Measurements from ENCODE around the gene OR5J2.
"Not testable (repeated sequence)": the region's sequence is repeated elsewhere in the genome, so short reads cannot be mapped to it uniquely, and the experiment has no call there.

The OR5J2 gene

GRCh38 chr11:56176318-56176717, at the start of gene OR5J2:
TSS of gene OR5J2 (plus strand) at chr11:56176618. CDS start at chr11:56176618, 0 bp downstream.
- no peaks in the 10 kb centered on the region for H3K4me1 ChIP-seq (ENCODE audit: insufficient read depth, low read length)
- no peak within 1 kb of the TSS for H2AFZ ChIP-seq (ENCODE audit: low read depth, low read length)
- no peaks in the 10 kb centered on the region for H3K36me3 ChIP-seq (ENCODE audit: insufficient read depth, low read length)
- no peaks in the 10 kb centered on the region for H3K27me3 ChIP-seq (ENCODE audit: insufficient read depth, low read length)
- H3K9me3 ChIP-seq (ENCODE audit: low read length): no peaks in the 10 kb centered on the region
- H3K4me3 ChIP-seq (ENCODE audit: low read length): no peak within 1 kb of the TSS

GRCh38 chr11:56140151-56140661, 36.2 kb upstream of the OR5J2 start, which contains the start of gene OR8J3:
TSS of gene OR8J3 (minus strand) at chr11:56140201. CDS start at chr11:56137718, 2,483 bp downstream.
- H3K27me3 ChIP-seq (ENCODE audit: insufficient read depth, low read length): no peaks in the 10 kb centered on the region
- no peaks in the 10 kb centered on the region for H3K4me1 ChIP-seq (ENCODE audit: insufficient read depth, low read length)

GRCh38 chr11:56143681-56144080, 32.7 kb upstream of the OR5J2 start:
- not testable (repeated sequence) for H3K9me3 ChIP-seq (ENCODE audit: low read length); H3K4me3 ChIP-seq (ENCODE audit: low read length); H3K4me1 ChIP-seq (ENCODE audit: insufficient read depth, low read length); H3K36me3 ChIP-seq (ENCODE audit: insufficient read depth, low read length); H2AFZ ChIP-seq (ENCODE audit: low read depth, low read length); H3K27me3 ChIP-seq (ENCODE audit: insufficient read depth, low read length)

More at GRCh38 chr11:56140151-56140661, 36.2 kb upstream of the OR5J2 start, which contains the start of gene OR8J3:
- no peak within 1 kb of the TSS for H3K4me3 ChIP-seq (ENCODE audit: low read length)
- no peaks in the 10 kb centered on the region for H3K9me3 ChIP-seq (ENCODE audit: low read length)
- H2AFZ ChIP-seq (ENCODE audit: low read depth, low read length): no peak within 1 kb of the TSS
- no peaks in the 10 kb centered on the region for H3K36me3 ChIP-seq (ENCODE audit: insufficient read depth, low read length)

GRCh38 chr11:56151376-56151775, 25.0 kb upstream of the OR5J2 start:
- Histone ChIP-seq H3K27me3 (ENCODE audit: insufficient read depth, low read length) (no peaks in the 10 kb centered on the region), H3K4me3 (ENCODE audit: low read length) (no peak overlapping the region), H2AFZ (ENCODE audit: low read depth, low read length) (no peak overlapping the region), H3K9me3 (ENCODE audit: low read length) (no peaks in the 10 kb centered on the region), H3K4me1 (ENCODE audit: insufficient read depth, low read length) (no peaks in the 10 kb centered on the region), H3K36me3 (ENCODE audit: insufficient read depth, low read length) (no peaks in the 10 kb centered on the region)

- Histone ChIP-seq H2AFZ (ENCODE audit: low read depth, low read length) (no peak overlapping the region), H3K36me3 (ENCODE audit: insufficient read depth, low read length) (no peaks in the 10 kb centered on the region), H3K27me3 (ENCODE audit: insufficient read depth, low read length) (no peaks in the 10 kb centered on the region), H3K4me1 (ENCODE audit: insufficient read depth, low read length) (no peaks in the 10 kb centered on the region), H3K4me3 (ENCODE audit: low read length) (no peak overlapping the region), H3K9me3 (ENCODE audit: low read length) (no peaks in the 10 kb centered on the region)
Measured at GRCh38 chr11:56152333-56152732, 24.1 kb upstream of the OR5J2 start.

GRCh38 chr11:56160217-56160616, 16.2 kb upstream of the OR5J2 start, which contains the start of gene OR8K5:
TSS of gene OR8K5 (minus strand) at chr11:56160317. CDS start at chr11:56160317, 0 bp downstream.
- no peaks in the 10 kb centered on the region for H3K27me3 ChIP-seq (ENCODE audit: insufficient read depth, low read length)
- no peaks in the 10 kb centered on the region for H3K36me3 ChIP-seq (ENCODE audit: insufficient read depth, low read length)
- no peak within 1 kb of the TSS for H2AFZ ChIP-seq (ENCODE audit: low read depth, low read length)
- no peaks in the 10 kb centered on the region for H3K4me1 ChIP-seq (ENCODE audit: insufficient read depth, low read length)
- no peak within 1 kb of the TSS for H3K4me3 ChIP-seq (ENCODE audit: low read length)
- H3K9me3 ChIP-seq (ENCODE audit: low read length): no peaks in the 10 kb centered on the region

GRCh38 chr11:56163804-56164203, 12.6 kb upstream of the OR5J2 start:
- Histone ChIP-seq H3K4me1 (ENCODE audit: insufficient read depth, low read length) (no peaks in the 10 kb centered on the region), H3K36me3 (ENCODE audit: insufficient read depth, low read length) (no peaks in the 10 kb centered on the region)

GRCh38 chr11:56172256-56172830, 4.1 kb upstream of the OR5J2 start:
- no peaks in the 10 kb centered on the region for H3K4me1 ChIP-seq (ENCODE audit: insufficient read depth, low read length)
- no peak overlapping the region for H2AFZ ChIP-seq (ENCODE audit: low read depth, low read length)
- no peaks in the 10 kb centered on the region for H3K27me3 ChIP-seq (ENCODE audit: insufficient read depth, low read length)
- H3K36me3 ChIP-seq (ENCODE audit: insufficient read depth, low read length): no peaks in the 10 kb centered on the region
- no peak overlapping the region for H3K4me3 ChIP-seq (ENCODE audit: low read length)
- H3K9me3 ChIP-seq (ENCODE audit: low read length): no peaks in the 10 kb centered on the region

More at GRCh38 chr11:56163804-56164203, 12.6 kb upstream of the OR5J2 start:
- Histone ChIP-seq H3K4me3 (ENCODE audit: low read length) (no peak overlapping the region), H2AFZ (ENCODE audit: low read depth, low read length) (no peak overlapping the region), H3K9me3 (ENCODE audit: low read length) (no peaks in the 10 kb centered on the region), H3K27me3 (ENCODE audit: insufficient read depth, low read length) (no peaks in the 10 kb centered on the region)

- H3K27me3 ChIP-seq (ENCODE audit: insufficient read depth, low read length): no peaks in the 10 kb centered on the region
- no peaks in the 10 kb centered on the region for H3K9me3 ChIP-seq (ENCODE audit: low read length)
- H3K4me3 ChIP-seq (ENCODE audit: low read length): no peak overlapping the region
- no peaks in the 10 kb centered on the region for H3K4me1 ChIP-seq (ENCODE audit: insufficient read depth, low read length)
- no peak overlapping the region for H2AFZ ChIP-seq (ENCODE audit: low read depth, low read length)
- H3K36me3 ChIP-seq (ENCODE audit: insufficient read depth, low read length): no peaks in the 10 kb centered on the region
Measured at GRCh38 chr11:56183459-56183858, 7.0 kb downstream of the OR5J2 start.

- H3K4me1 ChIP-seq (ENCODE audit: insufficient read depth, low read length): no peaks in the 10 kb centered on the region
- no peaks in the 10 kb centered on the region for H3K9me3 ChIP-seq (ENCODE audit: low read length)
- H3K36me3 ChIP-seq (ENCODE audit: insufficient read depth, low read length): no peaks in the 10 kb centered on the region
- no peak overlapping the region for H2AFZ ChIP-seq (ENCODE audit: low read depth, low read length)
- no peak overlapping the region for H3K4me3 ChIP-seq (ENCODE audit: low read length)
- H3K27me3 ChIP-seq (ENCODE audit: insufficient read depth, low read length): no peaks in the 10 kb centered on the region
Measured at GRCh38 chr11:56188602-56189001, 12.2 kb downstream of the OR5J2 start.

GRCh38 chr11:56196705-56197104, 20.3 kb downstream of the OR5J2 start:
- Histone ChIP-seq H3K36me3 (ENCODE audit: insufficient read depth, low read length) (no peaks in the 10 kb centered on the region), H2AFZ (ENCODE audit: low read depth, low read length) (no peak overlapping the region), H3K27me3 (ENCODE audit: insufficient read depth, low read length) (no peaks in the 10 kb centered on the region), H3K4me3 (ENCODE audit: low read length) (no peak overlapping the region), H3K9me3 (ENCODE audit: low read length) (no peaks in the 10 kb centered on the region), H3K4me1 (ENCODE audit: insufficient read depth, low read length) (no peaks in the 10 kb centered on the region)

- H3K4me1 ChIP-seq (ENCODE audit: insufficient read depth, low read length): no peaks in the 10 kb centered on the region
- H3K36me3 ChIP-seq (ENCODE audit: insufficient read depth, low read length): no peaks in the 10 kb centered on the region
- H3K9me3 ChIP-seq (ENCODE audit: low read length): no peaks in the 10 kb centered on the region
- no peak overlapping the region for H3K4me3 ChIP-seq (ENCODE audit: low read length)
- no peaks in the 10 kb centered on the region for H3K27me3 ChIP-seq (ENCODE audit: insufficient read depth, low read length)
- no peak overlapping the region for H2AFZ ChIP-seq (ENCODE audit: low read depth, low read length)
Measured at GRCh38 chr11:56197367-56197766, 20.9 kb downstream of the OR5J2 start.

GRCh38 chr11:56207790-56208189, 31.4 kb downstream of the OR5J2 start:
- Histone ChIP-seq H2AFZ (ENCODE audit: low read depth, low read length) (no peak overlapping the region), H3K27me3 (ENCODE audit: insufficient read depth, low read length) (no peaks in the 10 kb centered on the region), H3K36me3 (ENCODE audit: insufficient read depth, low read length) (no peaks in the 10 kb centered on the region), H3K9me3 (ENCODE audit: low read length) (no peaks in the 10 kb centered on the region), H3K4me3 (ENCODE audit: low read length) (no peak overlapping the region), H3K4me1 (ENCODE audit: insufficient read depth, low read length) (no peaks in the 10 kb centered on the region)

GRCh38 chr11:56214537-56214936, 38.1 kb downstream of the OR5J2 start:
- H2AFZ ChIP-seq (ENCODE audit: low read depth, low read length): no peak overlapping the region
- no peak overlapping the region for H3K4me3 ChIP-seq (ENCODE audit: low read length)

More at GRCh38 chr11:56214537-56214936, 38.1 kb downstream of the OR5J2 start:
- no peaks in the 10 kb centered on the region for H3K9me3 ChIP-seq (ENCODE audit: low read length)
- H3K27me3 ChIP-seq (ENCODE audit: insufficient read depth, low read length): no peaks in the 10 kb centered on the region
- H3K36me3 ChIP-seq (ENCODE audit: insufficient read depth, low read length): no peaks in the 10 kb centered on the region
- H3K4me1 ChIP-seq (ENCODE audit: insufficient read depth, low read length): no peaks in the 10 kb centered on the region
